IgD-negative memory B cell (primary cell): ENCODE results near the gene CDC42EP1. TPM values are rescaled to one million over a fixed set of nuclear protein-coding genes. Genes with fewer than 3 reads are reported as not detected.

ENCODE experiments used
- H3K27ac Mint-ChIP-seq, 3 donors: one replicate each; pipeline ENCODE4 v1.8.0; 2020 to 2022; ENCODE audit warnings: mild to moderate bottlenecking in 3 of 3, mixed read lengths in 3 of 3, moderate library complexity in 1 of 3
- H3K27me3 Mint-ChIP-seq: one replicate; pipeline ENCODE4 v1.8.0; 2021; ENCODE audit warnings: mixed read lengths
- H3K36me3 Mint-ChIP-seq: one replicate; pipeline ENCODE4 v1.8.0; 2020; ENCODE audit warnings: mild to moderate bottlenecking, mixed read lengths
- H3K4me1 Mint-ChIP-seq, 3 donors: one replicate each; pipeline ENCODE4 v1.8.0; 2020 to 2022; ENCODE audit warnings: mixed read lengths in 3 of 3, mild to moderate bottlenecking in 1 of 3
- H3K4me3 Mint-ChIP-seq, 4 donors: one replicate each; pipeline ENCODE4 v1.8.0; 2020 to 2022; ENCODE audit warnings: mild to moderate bottlenecking in 4 of 4, mixed read lengths in 4 of 4, moderate library complexity in 3 of 4
- H3K9me3 Mint-ChIP-seq, 3 donors: one replicate each; pipeline ENCODE4 v1.8.0; 2020 to 2021; ENCODE audit warnings: mixed read lengths in 3 of 3, mild to moderate bottlenecking in 1 of 3
- polyA plus RNA-seq: library from polyadenylated mRNA; unstranded; fragments of 300-500 nt; fragmentation: Illumina TruSeq; gene quantifications from one replicate; pipeline ENCODE4 v1.2.3, GENCODE V29; 2021

Gene CDC42EP1, protein sequence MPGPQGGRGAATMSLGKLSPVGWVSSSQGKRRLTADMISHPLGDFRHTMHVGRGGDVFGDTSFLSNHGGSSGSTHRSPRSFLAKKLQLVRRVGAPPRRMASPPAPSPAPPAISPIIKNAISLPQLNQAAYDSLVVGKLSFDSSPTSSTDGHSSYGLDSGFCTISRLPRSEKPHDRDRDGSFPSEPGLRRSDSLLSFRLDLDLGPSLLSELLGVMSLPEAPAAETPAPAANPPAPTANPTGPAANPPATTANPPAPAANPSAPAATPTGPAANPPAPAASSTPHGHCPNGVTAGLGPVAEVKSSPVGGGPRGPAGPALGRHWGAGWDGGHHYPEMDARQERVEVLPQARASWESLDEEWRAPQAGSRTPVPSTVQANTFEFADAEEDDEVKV
- polyA plus RNA-seq, result 0.19 TPM

DNA sequence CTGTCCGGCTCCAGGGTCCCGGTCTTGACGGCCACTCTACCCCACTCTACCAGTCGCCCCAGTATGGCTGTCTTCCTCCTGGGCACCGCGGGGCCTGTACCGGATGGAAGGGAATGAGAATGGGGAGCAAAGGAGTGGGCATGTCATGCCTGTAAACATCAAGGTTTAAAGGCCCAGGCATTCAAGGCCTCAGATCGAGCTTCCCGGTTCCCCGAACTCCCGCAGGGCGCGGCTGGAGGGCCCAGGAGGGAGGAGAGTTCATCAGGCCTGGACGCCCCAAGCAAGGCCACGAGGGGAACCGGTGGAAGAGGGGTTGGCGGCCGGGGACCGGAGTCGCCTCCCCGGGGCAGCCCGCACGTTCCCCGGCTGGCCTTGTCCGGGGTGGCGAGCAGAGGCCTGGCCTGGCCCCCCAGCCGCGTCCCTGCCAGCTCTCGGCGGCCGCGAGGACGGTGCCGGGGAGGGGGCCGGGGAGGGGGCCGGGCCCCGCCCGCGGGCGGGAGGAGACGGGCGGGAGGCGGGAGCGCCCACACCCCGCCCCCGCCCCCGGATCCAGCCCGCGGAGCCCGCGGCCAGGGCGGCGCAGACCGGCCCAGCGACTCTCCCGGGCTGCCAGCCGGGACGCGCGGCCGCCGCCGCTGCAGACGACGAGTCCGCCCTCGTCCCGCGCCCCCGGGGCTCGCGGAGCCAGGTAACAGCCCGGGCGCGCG lies at the start of gene CDC42EP1:
Gene CDC42EP1 (plus strand): TSS at position 580 of the 707 bp plus-strand sequence. CDS start 5,870 bp downstream, outside the sequence.
- Mint-ChIP-seq H3K36me3 (no peaks in the 10 kb centered on the region), H3K4me1 (peaks cover 0 to 7% (median 7%) of the 10 kb centered on the region in 3 donors), H3K4me3 (peak within 1 kb of the TSS in 3 of 4 donors; percentile 31 to 81 (median 34)), H3K9me3 (no peaks in the 10 kb centered on the region), H3K27me3 (peaks cover 33% of the 10 kb centered on the region), H3K27ac (peak within 1 kb of the TSS in 1 of 3 donors; percentile 19)

DNA sequence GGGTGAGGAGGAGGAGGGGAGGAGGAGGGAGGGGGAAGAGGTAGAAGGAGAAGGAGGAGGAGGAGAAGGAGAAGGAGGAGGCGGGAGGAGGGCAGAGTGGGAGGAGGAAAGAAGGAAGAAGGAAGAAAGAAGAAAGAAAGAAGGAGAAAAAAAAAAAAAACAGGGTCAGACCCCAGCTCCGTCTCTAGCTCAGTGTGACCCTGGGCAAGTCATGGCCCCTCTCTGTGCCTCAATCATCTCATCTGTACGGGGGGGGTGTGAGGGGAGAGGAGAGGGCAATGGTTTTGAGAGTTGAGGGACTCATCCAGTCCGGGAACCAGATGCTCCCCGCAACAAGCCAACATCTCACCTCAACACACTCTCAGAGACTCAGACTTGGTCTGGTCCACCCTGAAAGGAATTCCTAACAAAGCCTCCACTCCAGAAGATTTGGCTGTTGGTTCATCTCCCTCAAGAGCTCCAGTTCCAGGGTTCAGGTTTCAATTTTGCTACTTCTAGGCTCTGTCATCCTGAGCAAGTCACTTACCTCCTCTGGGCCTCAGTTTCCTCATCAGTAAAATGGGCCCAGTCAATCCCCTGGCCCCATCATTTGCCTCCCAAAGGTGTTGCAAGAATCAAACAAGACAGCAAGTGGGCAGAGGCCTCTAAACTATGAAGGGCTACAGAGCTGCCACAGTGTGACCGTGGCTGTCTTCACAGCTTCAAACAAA lies 48.7 kb upstream of the CDC42EP1 start:
- peaks cover 15% of the 10 kb centered on the region for H3K27me3 Mint-ChIP-seq
- no peak overlapping the region for H3K27ac Mint-ChIP-seq
- H3K9me3 Mint-ChIP-seq, result no peaks in the 10 kb centered on the region
- H3K4me1 Mint-ChIP-seq, result peaks cover 0 to 2% (median 0%) of the 10 kb centered on the region in 3 donors
- H3K4me3 Mint-ChIP-seq, result no peak overlapping the region
- no peaks in the 10 kb centered on the region for H3K36me3 Mint-ChIP-seq

DNA sequence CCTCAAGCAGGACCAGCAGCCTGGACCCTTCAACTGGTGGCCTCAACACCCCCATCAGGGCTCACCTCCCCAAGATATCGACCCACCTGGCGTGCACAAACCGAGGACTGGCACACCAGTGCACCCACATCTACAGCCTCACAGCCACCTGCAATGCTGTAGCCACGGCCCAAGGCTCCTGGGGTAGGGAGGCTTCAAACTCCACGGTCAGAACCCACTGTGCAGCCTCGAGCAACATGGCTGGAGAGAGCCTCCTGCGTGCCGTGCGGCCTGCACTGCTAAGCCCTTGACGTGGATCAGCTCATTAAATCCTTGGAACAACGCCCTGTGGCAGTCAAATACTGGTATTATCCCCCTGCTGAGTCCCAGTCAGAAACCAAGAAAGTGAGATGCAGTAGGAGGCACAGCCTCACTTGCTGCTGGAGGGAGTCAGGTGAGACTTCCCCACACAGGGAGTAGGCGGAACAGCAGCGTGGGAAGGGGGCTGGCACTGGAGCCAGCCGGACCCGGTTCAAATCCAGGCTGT lies 45.7 kb upstream of the CDC42EP1 start:
- H3K4me1 Mint-ChIP-seq, result peaks cover 0 to 7% (median 3%) of the 10 kb centered on the region in 3 donors
- H3K36me3 Mint-ChIP-seq, result no peaks in the 10 kb centered on the region
- H3K27me3 Mint-ChIP-seq, result peaks cover 17% of the 10 kb centered on the region
- H3K27ac Mint-ChIP-seq, result no peak overlapping the region
- H3K9me3 Mint-ChIP-seq, result peaks cover 0 to 1% (median 0%) of the 10 kb centered on the region in 3 donors
- H3K4me3 Mint-ChIP-seq, result no peak overlapping the region

DNA sequence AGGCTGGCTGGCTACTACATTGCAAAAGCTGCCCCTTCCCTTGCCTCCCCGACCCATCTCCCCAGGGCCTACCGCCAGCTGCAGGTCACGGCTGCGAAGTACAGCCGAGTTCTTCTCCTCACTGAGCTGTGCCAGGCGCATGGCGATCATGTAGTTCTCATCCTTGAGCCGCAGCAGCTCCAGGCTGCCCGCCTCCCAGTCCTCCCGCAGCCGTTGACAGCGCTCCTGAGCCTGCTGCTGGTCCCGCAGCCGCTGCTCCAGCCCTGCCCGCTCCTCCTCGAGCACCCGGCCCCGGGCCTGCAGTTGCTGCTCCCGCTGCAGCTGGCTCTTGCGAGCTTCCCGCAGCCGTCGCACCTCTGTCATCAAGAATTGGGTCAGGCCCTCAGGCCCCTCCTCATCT lies 44.4 kb upstream of the CDC42EP1 start:
- H3K4me3 Mint-ChIP-seq, result no peak overlapping the region
- no peaks in the 10 kb centered on the region for H3K36me3 Mint-ChIP-seq
- H3K27me3 Mint-ChIP-seq, result peaks cover 28% of the 10 kb centered on the region
- H3K27ac Mint-ChIP-seq, result no peak overlapping the region
- H3K9me3 Mint-ChIP-seq, result peaks cover 0 to 1% (median 0%) of the 10 kb centered on the region in 3 donors
- peaks cover 0 to 9% (median 4%) of the 10 kb centered on the region in 3 donors for H3K4me1 Mint-ChIP-seq

DNA sequence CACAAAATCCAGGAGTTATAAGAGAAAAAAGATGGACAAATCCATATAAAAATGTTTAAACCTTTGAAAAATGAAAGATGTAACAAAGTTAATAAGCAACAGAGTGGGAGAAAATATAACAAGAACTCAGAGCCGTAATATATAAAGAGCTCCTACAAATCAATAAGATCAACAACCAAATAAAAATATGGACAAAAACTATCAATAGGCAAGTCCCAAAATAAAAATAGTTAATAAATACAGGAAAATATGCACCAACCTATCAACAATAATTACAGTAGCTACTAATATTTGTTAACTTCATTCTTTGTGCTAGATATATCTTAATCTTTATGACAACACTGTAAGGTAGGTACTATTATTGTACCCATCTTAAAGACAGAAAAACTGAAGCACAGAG lies 43.8 kb upstream of the CDC42EP1 start:
- Mint-ChIP-seq H3K9me3 (peaks cover 0 to 1% (median 0%) of the 10 kb centered on the region in 3 donors), H3K27me3 (peaks cover 33% of the 10 kb centered on the region), H3K27ac (no peak overlapping the region)

DNA sequence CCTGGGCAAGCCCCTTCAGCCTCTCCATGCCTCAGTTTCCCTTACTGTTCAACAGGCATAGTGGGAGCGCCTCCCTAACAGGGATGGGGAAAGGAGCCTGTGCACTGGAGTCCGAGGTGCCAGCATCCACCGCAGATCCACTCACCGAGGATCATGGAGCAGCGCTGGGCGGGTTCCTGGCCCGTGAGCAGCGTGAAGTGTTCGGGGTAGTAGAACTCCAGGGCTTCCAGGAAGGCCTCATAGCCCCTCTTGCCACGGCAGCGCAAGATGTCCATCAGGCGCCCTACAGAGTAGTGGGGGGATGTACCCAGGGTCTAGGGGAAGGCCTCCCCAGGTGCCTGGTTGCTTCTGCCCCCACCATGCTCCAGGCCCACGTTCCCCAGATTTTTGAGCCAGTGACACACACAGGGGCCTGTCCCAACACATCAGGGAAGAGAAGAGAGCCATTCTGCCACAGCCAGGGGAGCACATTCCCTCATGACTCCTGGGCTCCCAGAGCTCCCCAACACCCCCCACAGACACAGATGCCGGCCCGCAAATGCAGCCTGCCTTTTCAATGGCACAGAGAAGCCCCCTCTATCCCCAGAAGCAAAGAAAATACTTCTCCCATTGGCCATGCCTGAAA lies 42.3 kb upstream of the CDC42EP1 start:
- Mint-ChIP-seq H3K36me3 (no peaks in the 10 kb centered on the region), H3K27me3 (peaks cover 35% of the 10 kb centered on the region), H3K9me3 (peaks cover 0 to 1% (median 0%) of the 10 kb centered on the region in 3 donors), H3K4me3 (peak overlapping the region; percentile 67 to 89 (median 75)), H3K4me1 (peaks cover 0 to 9% (median 4%) of the 10 kb centered on the region in 3 donors), H3K27ac (no peak overlapping the region)

More for the DNA sequence above, 43.8 kb upstream of the CDC42EP1 start:
- no peak overlapping the region for H3K4me3 Mint-ChIP-seq
- no peaks in the 10 kb centered on the region for H3K36me3 Mint-ChIP-seq
- H3K4me1 Mint-ChIP-seq, result peaks cover 0 to 11% (median 4%) of the 10 kb centered on the region in 3 donors

DNA sequence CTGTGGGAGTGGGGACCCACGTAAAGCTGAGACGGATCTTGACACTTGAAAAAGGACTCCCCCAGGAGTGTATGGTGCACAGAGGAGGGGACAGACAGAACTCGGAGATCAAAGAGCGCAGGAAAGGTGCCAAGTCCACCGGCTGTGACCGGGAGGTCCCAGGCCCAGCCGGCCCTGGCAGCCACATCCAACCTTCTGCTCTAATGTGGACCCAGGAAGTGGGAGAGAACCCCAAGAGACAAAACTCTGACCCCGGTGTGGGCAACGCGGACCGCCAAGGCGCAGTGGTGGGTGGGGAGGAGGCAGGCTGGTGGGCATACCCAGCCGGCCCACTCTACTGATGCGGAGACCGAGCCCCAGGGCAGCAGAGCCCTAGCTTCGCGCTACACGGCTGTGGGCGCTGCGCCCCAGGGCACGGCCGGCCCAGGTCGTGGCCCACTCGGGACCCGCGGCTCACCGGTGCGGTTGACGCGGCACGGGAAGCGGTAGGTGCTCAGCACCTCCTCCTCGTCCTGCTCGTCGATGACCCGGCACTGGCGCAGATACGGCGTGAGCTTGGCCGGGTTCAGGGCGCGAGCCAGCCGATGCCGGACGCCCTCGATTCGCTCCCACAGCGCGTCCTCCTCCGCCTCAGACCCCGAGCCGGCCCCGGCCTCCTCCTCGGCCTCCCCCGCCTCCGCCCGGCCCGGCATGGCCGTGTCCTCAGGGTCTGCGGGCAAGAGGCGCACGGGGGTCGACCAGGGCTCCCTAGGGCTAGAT lies 41.6 kb upstream of the CDC42EP1 start:
- H3K9me3 Mint-ChIP-seq, result peaks cover 0 to 1% (median 0%) of the 10 kb centered on the region in 3 donors
- peaks cover 36% of the 10 kb centered on the region for H3K27me3 Mint-ChIP-seq
- peaks cover 0 to 9% (median 4%) of the 10 kb centered on the region in 3 donors for H3K4me1 Mint-ChIP-seq
- H3K27ac Mint-ChIP-seq, result no peak overlapping the region
- H3K4me3 Mint-ChIP-seq, result peak overlapping the region; percentile 67 to 89 (median 75)
- no peaks in the 10 kb centered on the region for H3K36me3 Mint-ChIP-seq

DNA sequence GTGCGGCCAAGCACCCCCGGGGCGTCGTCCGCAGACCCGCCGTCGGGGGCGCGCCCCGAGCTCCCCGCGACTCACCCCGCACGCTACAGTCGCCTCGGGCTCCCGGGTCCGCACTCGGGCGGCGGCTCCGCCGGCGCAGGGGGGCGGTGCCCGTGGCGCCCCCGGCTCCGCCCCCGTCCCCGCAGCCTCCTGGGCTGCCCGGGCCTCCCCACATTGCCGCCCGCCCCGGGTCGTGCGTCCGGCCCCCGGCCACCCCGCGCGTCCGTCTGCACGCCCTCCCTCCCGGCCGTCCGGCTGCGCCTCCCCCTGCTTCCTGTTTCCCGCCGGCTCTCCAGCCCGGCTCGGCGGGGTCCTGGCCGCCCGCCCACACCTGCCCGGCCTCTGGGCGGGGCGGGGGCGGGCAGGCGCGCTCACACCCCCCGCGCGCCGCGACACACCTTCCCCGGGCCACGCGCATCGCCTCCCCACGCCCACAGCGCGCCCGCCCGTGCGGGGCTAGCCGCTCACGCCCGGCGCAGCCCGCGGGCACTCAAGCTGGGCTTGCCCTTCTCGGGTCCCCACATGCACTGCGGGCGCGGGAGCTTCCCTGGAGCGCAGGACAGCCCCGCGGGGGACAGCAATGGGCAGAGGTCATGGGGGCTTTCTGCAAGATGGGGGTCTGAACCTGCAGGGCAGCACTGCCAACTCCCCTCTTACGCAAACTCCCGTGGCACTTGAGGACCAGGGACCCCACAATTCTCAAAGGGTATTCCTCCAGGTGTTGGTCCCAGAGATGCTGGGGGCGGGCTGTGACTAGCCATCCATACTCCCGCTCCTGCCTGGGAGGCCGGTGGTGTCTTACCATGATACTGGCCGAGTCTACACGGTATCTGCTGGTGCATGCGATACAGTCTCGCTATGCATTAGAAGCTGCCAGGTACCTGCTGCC lies 40.7 kb upstream of the CDC42EP1 start, which contains the start of gene CARD10:
Gene CARD10 (minus strand): TSS at position 148 of the 928 bp plus-strand sequence. CDS start 215 bp downstream, outside the sequence.
- Mint-ChIP-seq H3K27ac (no peak within 1 kb of the TSS), H3K4me1 (peaks cover 0 to 9% (median 4%) of the 10 kb centered on the region in 3 donors), H3K9me3 (peaks cover 0 to 1% (median 0%) of the 10 kb centered on the region in 3 donors), H3K27me3 (peaks cover 37% of the 10 kb centered on the region), H3K4me3 (peak within 1 kb of the TSS; percentile 67 to 89 (median 76)), H3K36me3 (no peaks in the 10 kb centered on the region)

DNA sequence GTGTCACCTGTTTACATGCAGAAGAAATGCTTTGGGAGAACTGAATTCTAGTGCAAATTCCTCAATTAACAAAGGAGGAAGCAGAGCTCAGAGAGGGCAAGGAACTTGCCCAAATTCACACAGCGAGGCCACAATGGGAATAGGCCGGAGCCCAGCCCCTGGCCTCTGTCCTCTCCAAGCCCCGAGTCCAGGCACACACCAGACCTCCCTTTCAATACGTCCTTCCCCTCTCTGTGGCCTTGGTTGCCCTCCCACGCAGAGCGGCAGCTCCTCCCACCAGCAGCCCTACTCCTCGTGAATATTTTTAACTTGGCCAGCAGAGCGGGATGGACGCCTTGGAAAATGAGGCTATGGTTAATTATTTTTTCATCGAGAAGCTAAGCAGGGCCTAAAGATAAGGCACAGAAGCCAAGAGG lies 39.5 kb upstream of the CDC42EP1 start:
- Mint-ChIP-seq H3K4me1 (peaks cover 0 to 9% (median 4%) of the 10 kb centered on the region in 3 donors), H3K27ac (no peak overlapping the region), H3K9me3 (peaks cover 0 to 1% (median 0%) of the 10 kb centered on the region in 3 donors), H3K4me3 (peak overlapping the region in 2 of 4 donors; percentile 6 to 16), H3K36me3 (no peaks in the 10 kb centered on the region), H3K27me3 (peaks cover 35% of the 10 kb centered on the region)

DNA sequence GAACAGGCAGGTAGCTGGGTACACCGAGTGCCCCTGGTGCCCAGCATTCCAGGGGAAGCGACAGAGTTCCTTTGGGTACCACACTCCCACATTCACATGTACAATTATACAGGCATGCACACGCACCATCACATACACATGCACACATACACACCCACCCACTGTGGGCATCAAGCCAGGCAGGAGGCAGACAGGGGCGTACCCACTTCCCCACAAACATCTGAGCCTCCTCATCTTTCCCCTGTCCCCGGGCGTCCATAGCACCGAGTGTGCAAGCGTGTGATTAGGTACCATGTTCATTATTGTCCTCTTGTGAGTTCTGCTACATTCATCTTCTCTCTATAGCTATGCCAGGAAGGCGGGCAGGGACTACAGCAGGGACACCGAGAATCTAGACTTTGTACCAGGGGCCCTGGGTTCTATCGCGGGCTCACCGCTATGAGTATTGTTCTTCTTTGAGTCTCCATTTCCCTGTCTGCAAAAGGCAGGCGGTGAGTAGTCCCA lies 39.0 kb upstream of the CDC42EP1 start:
- Mint-ChIP-seq H3K27ac (peak overlapping the region in 1 of 3 donors; percentile 31), H3K36me3 (no peaks in the 10 kb centered on the region)

DNA sequence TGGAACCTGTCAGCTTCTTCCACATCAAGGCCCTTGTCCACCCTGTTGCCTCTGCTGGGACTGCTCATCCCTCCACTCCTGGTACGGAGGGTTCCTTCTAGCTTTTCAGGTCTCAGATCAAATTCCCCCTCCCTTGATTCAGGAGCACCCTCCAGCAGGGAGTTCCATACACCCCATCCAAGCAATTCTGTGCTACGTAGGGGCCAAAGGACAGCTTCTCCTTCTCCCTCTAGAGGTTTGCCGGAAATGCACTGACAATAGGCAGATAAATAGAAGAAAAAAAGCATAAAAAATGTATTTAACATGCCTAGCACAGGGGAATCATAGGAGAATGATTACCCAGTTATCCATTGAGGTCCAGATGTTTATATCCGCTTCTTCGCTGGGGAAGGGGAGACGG lies 37.8 kb upstream of the CDC42EP1 start:
- H3K27ac Mint-ChIP-seq, result no peak overlapping the region
- H3K4me1 Mint-ChIP-seq, result peaks cover 0 to 9% (median 4%) of the 10 kb centered on the region in 3 donors
- peak overlapping the region in 1 of 4 donors; percentile 52 for H3K4me3 Mint-ChIP-seq
- H3K36me3 Mint-ChIP-seq, result no peaks in the 10 kb centered on the region
- H3K9me3 Mint-ChIP-seq, result no peaks in the 10 kb centered on the region
- H3K27me3 Mint-ChIP-seq, result peaks cover 34% of the 10 kb centered on the region

More for the DNA sequence above, 39.0 kb upstream of the CDC42EP1 start:
- Mint-ChIP-seq H3K27me3 (peaks cover 34% of the 10 kb centered on the region), H3K4me1 (peaks cover 0 to 9% (median 4%) of the 10 kb centered on the region in 3 donors), H3K9me3 (peaks cover 0 to 1% (median 0%) of the 10 kb centered on the region in 3 donors), H3K4me3 (peak overlapping the region in 1 of 4 donors; percentile 6)

DNA sequence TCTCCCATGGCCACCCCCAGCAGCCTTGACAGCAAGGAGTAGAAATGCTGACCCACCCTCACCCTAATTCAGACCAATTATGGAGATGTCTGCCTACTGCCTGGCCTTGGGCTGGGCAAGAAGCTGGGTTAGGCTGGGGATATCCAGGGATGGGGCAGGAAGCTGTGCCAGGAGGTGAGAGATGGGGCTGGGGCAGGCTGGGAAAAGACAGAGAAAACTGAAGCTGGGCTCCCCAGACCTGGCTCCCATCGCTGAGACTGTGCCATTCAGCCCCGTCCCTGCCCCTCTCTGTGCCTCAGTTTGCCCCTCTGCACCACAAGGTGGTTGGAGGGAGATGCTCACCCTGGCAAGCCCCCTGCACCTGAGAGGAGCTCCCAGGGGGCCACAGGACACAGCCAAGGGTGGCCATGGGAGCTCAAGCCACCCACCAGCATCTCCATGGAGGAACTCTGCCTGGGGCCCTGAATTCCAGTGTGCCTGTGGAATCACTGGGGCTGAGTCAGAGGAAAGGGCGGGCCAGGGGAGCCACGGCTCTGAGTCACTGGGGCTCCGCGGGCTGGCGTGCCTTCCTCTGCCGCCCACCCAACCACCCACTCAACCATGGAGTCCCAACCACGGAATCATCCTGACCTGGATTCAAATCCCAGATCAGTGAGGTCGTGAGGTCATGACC lies 35.1 kb upstream of the CDC42EP1 start:
- H3K36me3 Mint-ChIP-seq, result no peaks in the 10 kb centered on the region
- no peaks in the 10 kb centered on the region for H3K9me3 Mint-ChIP-seq
- peaks cover 29% of the 10 kb centered on the region for H3K27me3 Mint-ChIP-seq
- peaks cover 0 to 5% (median 0%) of the 10 kb centered on the region in 3 donors for H3K4me1 Mint-ChIP-seq
- H3K4me3 Mint-ChIP-seq, result no peak overlapping the region
- H3K27ac Mint-ChIP-seq, result no peak overlapping the region
